ENCODE results near the gene TAS1R2. TPM values are rescaled to one million over a fixed set of nuclear protein-coding genes. Genes with fewer than 3 reads are reported as not detected.
A peak's percentile ranks its signal among the peaks of the same experiment; 100 is the strongest.
"Not testable (repeated sequence)": the region's sequence is repeated elsewhere in the genome, so short reads cannot be mapped to it uniquely, and the experiment has no call there.

Gene TAS1R2
- total and polyA plus RNA-seq, 3 donors from 2014 or later = 0.19 TPM; not detected in 2

- no peaks in the 10 kb centered on the region for H3K36me3 ChIP-seq (ENCODE audit: low read depth, missing control alignments)
- TF ChIP-seq POLR2A (IDR thresholded peaks at IDR 0.05) (no peak), CTCF (IDR thresholded peaks at IDR 0.05) (no peak)
- DNase-seq = peak; percentile 49
- peak overlapping the region in 1 of 2 donors; percentile 23 for H3K4me3 ChIP-seq
- H3K27me3 ChIP-seq = no peaks in the 10 kb centered on the region
- WGBS, 2 donors = 44 to 52% methylated on average over 5 of the region's 5 CpGs
- no peak overlapping the region for H3K27ac ChIP-seq
- intact Hi-C loops (cut with DNase I; ENCODE audit: low total_unique reads) = no loop called here
- no peaks in the 10 kb centered on the region for H3K4me1 ChIP-seq
- no peaks in the 10 kb centered on the region for H3K9me3 ChIP-seq
Observed at GRCh38 chr1:18836654-18837053, 22.8 kb downstream of the TAS1R2 start.

GRCh38 chr1:18832319-18832718 lies 27.1 kb downstream of the TAS1R2 start:
- H3K4me3 ChIP-seq; intact Hi-C loops (cut with DNase I; ENCODE audit: low total_unique reads); H3K36me3 ChIP-seq (ENCODE audit: low read depth, missing control alignments); H3K27me3 ChIP-seq; H3K4me1 ChIP-seq; H3K9me3 ChIP-seq; DNase-seq; H3K27ac ChIP-seq: not testable (repeated sequence)
- 37 to 42% methylated on average over 1 of the region's 1 CpG for WGBS, 2 donors

GRCh38 chr1:18831656-18832055 lies 27.8 kb downstream of the TAS1R2 start:
- no peaks in the 10 kb centered on the region for H3K27me3 ChIP-seq
- no peak overlapping the region for H3K4me3 ChIP-seq
- H3K36me3 ChIP-seq (ENCODE audit: low read depth, missing control alignments) = no peaks in the 10 kb centered on the region
- no peak overlapping the region for H3K27ac ChIP-seq
- intact Hi-C loops (cut with DNase I; ENCODE audit: low total_unique reads) = no loop called here
- no peaks in the 10 kb centered on the region for H3K4me1 ChIP-seq
- DNase-seq = no peak
- no peaks in the 10 kb centered on the region for H3K9me3 ChIP-seq
- TF ChIP-seq POLR2A (IDR thresholded peaks at IDR 0.05) = no peak
- no peak for TF ChIP-seq CTCF (IDR thresholded peaks at IDR 0.05)
- WGBS, 2 donors = 80 to 95% methylated on average over 1 to 2 of the region's 2 CpGs

GRCh38 chr1:18830596-18830995 lies 28.9 kb downstream of the TAS1R2 start:
- TF ChIP-seq POLR2A (IDR thresholded peaks at IDR 0.05) (no peak), CTCF (IDR thresholded peaks at IDR 0.05) (no peak)
- H3K4me3 ChIP-seq = no peak overlapping the region
- DNase-seq = no peak
- H3K27ac ChIP-seq = no peak overlapping the region
- WGBS, 2 donors = 51 to 54% methylated on average over 10 to 12 of the region's 12 CpGs
- H3K36me3 ChIP-seq (ENCODE audit: low read depth, missing control alignments) = no peaks in the 10 kb centered on the region
- H3K9me3 ChIP-seq = no peaks in the 10 kb centered on the region
- no peaks in the 10 kb centered on the region for H3K4me1 ChIP-seq
- intact Hi-C loops (cut with DNase I; ENCODE audit: low total_unique reads) = no loop called here
- H3K27me3 ChIP-seq = no peaks in the 10 kb centered on the region

GRCh38 chr1:18829671-18830070 lies 29.8 kb downstream of the TAS1R2 start:
- WGBS, 2 donors = 88 to 96% methylated on average over 1 of the region's 1 CpG

More at GRCh38 chr1:18829671-18830070, 29.8 kb downstream of the TAS1R2 start:
- H3K27me3 ChIP-seq = no peaks in the 10 kb centered on the region
- no peak overlapping the region for H3K4me3 ChIP-seq
- H3K27ac ChIP-seq = no peak overlapping the region
- TF ChIP-seq POLR2A (IDR thresholded peaks at IDR 0.05) = no peak
- TF ChIP-seq CTCF (IDR thresholded peaks at IDR 0.05) = no peak
- intact Hi-C loops (cut with DNase I; ENCODE audit: low total_unique reads) = no loop called here
- H3K36me3 ChIP-seq (ENCODE audit: low read depth, missing control alignments) = no peaks in the 10 kb centered on the region
- no peak for DNase-seq
- H3K9me3 ChIP-seq = no peaks in the 10 kb centered on the region
- no peaks in the 10 kb centered on the region for H3K4me1 ChIP-seq
